GM23338 (cell line): ENCODE data around the gene MALRD1. TPM values are rescaled to one million over a fixed set of nuclear protein-coding genes. Genes with fewer than 3 reads are reported as not detected.

Experiments used
- ATAC-seq: fragments of 200-7000 bp; cut with Tn5 transposase; 3 replicates; pipeline ENCODE4 v1.9.1; 2020
- DNase-seq: peaks from one replicate; pipeline ENCODE4 v3.0.0-alpha.2; 2015; ENCODE audit warnings: low spot score
- H2AFZ ChIP-seq: fragments of 200-600 bp; sonication (generic); 2 replicates; pipeline ENCODE4 v1.8.0; 2016; ENCODE audit warnings: antibody characterized with exemption, mild to moderate bottlenecking, moderate library complexity
- H3F3A ChIP-seq: fragments of 200-600 bp; sonication (generic); replicated peaks from 2 replicates; pipeline ENCODE4 v1.8.0; 2017; ENCODE audit warnings: antibody characterized with exemption, mixed run types, low read depth
- H3K27ac ChIP-seq: fragments of 200-600 bp; sonication (generic); 2 replicates; pipeline ENCODE4 v1.6.1; 2016; ENCODE audit warnings: low read depth
- H3K27me3 ChIP-seq: fragments of 200-600 bp; sonication (generic); 2 replicates; pipeline ENCODE4 v1.8.0; 2016; ENCODE audit warnings: mild to moderate bottlenecking, mixed run types, moderate library complexity; ENCODE audit not compliant: insufficient read depth
- H3K36me3 ChIP-seq: fragments of 200-600 bp; sonication (generic); 2 replicates; pipeline ENCODE4 v1.8.0; 2016; ENCODE audit warnings: mild to moderate bottlenecking; ENCODE audit not compliant: insufficient read depth
- H3K4me1 ChIP-seq: fragments of 200-600 bp; sonication (generic); 2 replicates; pipeline ENCODE4 v1.8.0; 2016; ENCODE audit warnings: mild to moderate bottlenecking, moderate library complexity; ENCODE audit not compliant: insufficient read depth
- H3K4me2 ChIP-seq: fragments of 200-600 bp; sonication (generic); 2 replicates; pipeline ENCODE4 v1.7.1; 2017; ENCODE audit warnings: mixed run types
- H3K4me3 ChIP-seq: fragments of 200-600 bp; sonication (generic); 2 replicates; pipeline ENCODE4 v1.6.1; 2016; ENCODE audit warnings: mixed run types
- H3K79me2 ChIP-seq: fragments of 200-600 bp; sonication (generic); replicated peaks from 2 replicates; pipeline ENCODE4 v1.8.0; 2017; ENCODE audit warnings: mild to moderate bottlenecking; ENCODE audit not compliant: insufficient read depth
- H3K9me2 ChIP-seq: fragments of 200-600 bp; sonication (generic); 2 replicates; pipeline ENCODE4 v1.8.0; 2017; ENCODE audit not compliant: insufficient read depth
- H4K20me1 ChIP-seq: fragments of 200-600 bp; sonication (generic); replicated peaks from 2 replicates; pipeline ENCODE4 v1.8.0; 2017; ENCODE audit warnings: mild to moderate bottlenecking; ENCODE audit not compliant: insufficient read depth
- H3K27ac Mint-ChIP-seq: 2 replicates; pipeline ENCODE4 v1.8.0; 2020; ENCODE audit warnings: inconsistent platforms, mild to moderate bottlenecking, moderate library complexity, mixed read lengths
- H3K27me3 Mint-ChIP-seq: 3 replicates; pipeline ENCODE4 v1.8.0; 2022; ENCODE audit warnings: low read depth, mild to moderate bottlenecking, moderate library complexity, mixed read lengths, inconsistent platforms; ENCODE audit not compliant: insufficient read depth, poor library complexity
- H3K36me3 Mint-ChIP-seq: 3 replicates; pipeline ENCODE4 v1.8.0; 2021; ENCODE audit warnings: low read depth, mild to moderate bottlenecking, inconsistent platforms, moderate library complexity, mixed read lengths
- H3K4me1 Mint-ChIP-seq: 3 replicates; pipeline ENCODE4 v1.8.0; 2020; ENCODE audit warnings: mild to moderate bottlenecking, inconsistent platforms, mixed read lengths
- H3K4me3 Mint-ChIP-seq: 3 replicates; pipeline ENCODE4 v1.8.0; 2021; ENCODE audit warnings: moderate library complexity, mild to moderate bottlenecking, inconsistent platforms, mixed read lengths
- H3K9me3 Mint-ChIP-seq: 3 replicates; pipeline ENCODE4 v1.8.0; 2020; ENCODE audit warnings: moderate library complexity, mild to moderate bottlenecking, inconsistent platforms, mixed read lengths
- CREB1 ChIP-seq: fragments of 250-450 bp; sonication (Bioruptor Pico); IDR thresholded peaks from 2 replicates; pipeline ENCODE4 v1.5.0; 2020; ENCODE audit warnings: low read depth, mild to moderate bottlenecking, moderate library complexity
- CTCF ChIP-seq, 2 experiments: fragments of 200-600 bp in 1 of 2; sonication (generic) in 1 of 2; conservative IDR thresholded peaks; 2 replicates each; pipeline versions ENCODE4 v1.5.1 to v1.6.1; 2016 to 2017; ENCODE audit warnings: antibody characterized with exemption in 2 of 2, low read depth in 2 of 2, mild to moderate bottlenecking in 2 of 2, moderate library complexity in 1 of 2
- ETS1 ChIP-seq: IDR thresholded peaks from 2 replicates; pipeline ENCODE4 v1.6.1; 2016; ENCODE audit warnings: antibody characterized with exemption
- EZH2 ChIP-seq: fragments of 200-600 bp; sonication (generic); IDR thresholded peaks from one replicate; pipeline ENCODE4 v1.8.0; 2017; ENCODE audit warnings: antibody characterized with exemption, mild to moderate bottlenecking, low read depth; ENCODE audit not compliant: unreplicated experiment
- EZH2phosphoT487 ChIP-seq: fragments of 200-600 bp; sonication (generic); IDR thresholded peaks from one replicate; pipeline ENCODE4 v1.8.1; 2018; ENCODE audit warnings: antibody characterized with exemption; ENCODE audit not compliant: unreplicated experiment
- JUNB ChIP-seq: IDR thresholded peaks from one replicate; pipeline ENCODE4 v1.6.1; 2016; ENCODE audit warnings: antibody characterized with exemption; ENCODE audit not compliant: unreplicated experiment
- NANOG ChIP-seq: IDR thresholded peaks from 2 replicates; pipeline ENCODE4 v1.6.1; 2016; ENCODE audit warnings: antibody characterized with exemption, borderline replicate concordance
- POLR2AphosphoS5 ChIP-seq: IDR thresholded peaks from 2 replicates; pipeline ENCODE4 v1.6.1; 2016; ENCODE audit warnings: antibody characterized with exemption, low read depth
- STAT1 ChIP-seq: IDR thresholded peaks from one replicate; pipeline ENCODE4 v1.6.1; 2016; ENCODE audit warnings: antibody characterized with exemption; ENCODE audit not compliant: unreplicated experiment
- ZNF114 ChIP-seq: fragments of 250-450 bp; sonication (Bioruptor Pico); IDR thresholded peaks from 2 replicates; pipeline ENCODE4 v1.5.0; 2020; ENCODE audit warnings: mild to moderate bottlenecking, moderate library complexity
- ZNF331 ChIP-seq: fragments of 250-450 bp; sonication (Bioruptor Pico); IDR thresholded peaks from 2 replicates; pipeline ENCODE4 v1.5.0; 2020; ENCODE audit warnings: low read depth, mild to moderate bottlenecking, moderate library complexity
- polyA plus RNA-seq: library from polyadenylated mRNA; unstranded; fragments of >200 nt; fragmentation: Nextera tagmentation; extraction: Ambion mirVana; gene quantifications from 2 replicates; pipeline ENCODE4 v1.2.1, GENCODE V29; 2016
- total RNA-seq: library from RNA; depleted of rRNA; stranded (reverse); fragments of >200 nt; shearing (Covaris generic); gene quantifications from 2 replicates; pipeline ENCODE4 v1.2.3, GENCODE V29; 2014
- TF ChIP-seq, protein P1 (sequence below): IDR thresholded peaks from one replicate; pipeline ENCODE4 v1.6.1; 2018; ENCODE audit warnings: antibody characterized with exemption; ENCODE audit not compliant: unreplicated experiment
- TF ChIP-seq, protein P2 (sequence below): fragments of 250-450 bp; sonication (Bioruptor Pico); IDR thresholded peaks from 2 replicates; pipeline ENCODE4 v1.5.0; 2020; ENCODE audit warnings: mild to moderate bottlenecking, moderate library complexity

MALRD1 gene
- total and polyA plus RNA-seq, 2 experiments from 2014 or later = 0.42 to 1.9 TPM

- no peak overlapping the region for H3K27ac Mint-ChIP-seq
- DNase-seq = no peak
- no peak for ATAC-seq
Measured at GRCh38 chr10:19651549-19651948, 602.9 kb downstream of the MALRD1 start.

More at GRCh38 chr10:19651549-19651948, 602.9 kb downstream of the MALRD1 start:
- Histone ChIP-seq H3K27me3 (no peaks in the 10 kb centered on the region), H3K36me3 (no peaks in the 10 kb centered on the region), H3F3A (no peaks in the 10 kb centered on the region), H2AFZ (no peak overlapping the region), H3K4me3 (no peak overlapping the region), H3K27ac (no peak overlapping the region), H3K4me1 (no peaks in the 10 kb centered on the region), H3K9me2 (no peaks in the 10 kb centered on the region), H3K79me2 (no peaks in the 10 kb centered on the region), H3K4me2 (no peak overlapping the region), H4K20me1 (no peaks in the 10 kb centered on the region)
- TF ChIP-seq EZH2phosphoT487 (no peak), ZNF331 (CRISPR knock-in tag) (no peak), ETS1 (no peak), ZNF114 (CRISPR knock-in tag) (no peak), CTCF (conservative IDR thresholded peaks at IDR 0.05; ENCODE audit: low read depth in 2 of 2) (no peak), NANOG (no peak), CREB1 (CRISPR knock-in tag) (no peak), EZH2 (no peak), JUNB (no peak), STAT1 (no peak), POLR2AphosphoS5 (no peak)
- TF ChIP-seq, protein P1, sequence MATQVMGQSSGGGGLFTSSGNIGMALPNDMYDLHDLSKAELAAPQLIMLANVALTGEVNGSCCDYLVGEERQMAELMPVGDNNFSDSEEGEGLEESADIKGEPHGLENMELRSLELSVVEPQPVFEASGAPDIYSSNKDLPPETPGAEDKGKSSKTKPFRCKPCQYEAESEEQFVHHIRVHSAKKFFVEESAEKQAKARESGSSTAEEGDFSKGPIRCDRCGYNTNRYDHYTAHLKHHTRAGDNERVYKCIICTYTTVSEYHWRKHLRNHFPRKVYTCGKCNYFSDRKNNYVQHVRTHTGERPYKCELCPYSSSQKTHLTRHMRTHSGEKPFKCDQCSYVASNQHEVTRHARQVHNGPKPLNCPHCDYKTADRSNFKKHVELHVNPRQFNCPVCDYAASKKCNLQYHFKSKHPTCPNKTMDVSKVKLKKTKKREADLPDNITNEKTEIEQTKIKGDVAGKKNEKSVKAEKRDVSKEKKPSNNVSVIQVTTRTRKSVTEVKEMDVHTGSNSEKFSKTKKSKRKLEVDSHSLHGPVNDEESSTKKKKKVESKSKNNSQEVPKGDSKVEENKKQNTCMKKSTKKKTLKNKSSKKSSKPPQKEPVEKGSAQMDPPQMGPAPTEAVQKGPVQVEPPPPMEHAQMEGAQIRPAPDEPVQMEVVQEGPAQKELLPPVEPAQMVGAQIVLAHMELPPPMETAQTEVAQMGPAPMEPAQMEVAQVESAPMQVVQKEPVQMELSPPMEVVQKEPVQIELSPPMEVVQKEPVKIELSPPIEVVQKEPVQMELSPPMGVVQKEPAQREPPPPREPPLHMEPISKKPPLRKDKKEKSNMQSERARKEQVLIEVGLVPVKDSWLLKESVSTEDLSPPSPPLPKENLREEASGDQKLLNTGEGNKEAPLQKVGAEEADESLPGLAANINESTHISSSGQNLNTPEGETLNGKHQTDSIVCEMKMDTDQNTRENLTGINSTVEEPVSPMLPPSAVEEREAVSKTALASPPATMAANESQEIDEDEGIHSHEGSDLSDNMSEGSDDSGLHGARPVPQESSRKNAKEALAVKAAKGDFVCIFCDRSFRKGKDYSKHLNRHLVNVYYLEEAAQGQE = no peak
- TF ChIP-seq, protein P2, sequence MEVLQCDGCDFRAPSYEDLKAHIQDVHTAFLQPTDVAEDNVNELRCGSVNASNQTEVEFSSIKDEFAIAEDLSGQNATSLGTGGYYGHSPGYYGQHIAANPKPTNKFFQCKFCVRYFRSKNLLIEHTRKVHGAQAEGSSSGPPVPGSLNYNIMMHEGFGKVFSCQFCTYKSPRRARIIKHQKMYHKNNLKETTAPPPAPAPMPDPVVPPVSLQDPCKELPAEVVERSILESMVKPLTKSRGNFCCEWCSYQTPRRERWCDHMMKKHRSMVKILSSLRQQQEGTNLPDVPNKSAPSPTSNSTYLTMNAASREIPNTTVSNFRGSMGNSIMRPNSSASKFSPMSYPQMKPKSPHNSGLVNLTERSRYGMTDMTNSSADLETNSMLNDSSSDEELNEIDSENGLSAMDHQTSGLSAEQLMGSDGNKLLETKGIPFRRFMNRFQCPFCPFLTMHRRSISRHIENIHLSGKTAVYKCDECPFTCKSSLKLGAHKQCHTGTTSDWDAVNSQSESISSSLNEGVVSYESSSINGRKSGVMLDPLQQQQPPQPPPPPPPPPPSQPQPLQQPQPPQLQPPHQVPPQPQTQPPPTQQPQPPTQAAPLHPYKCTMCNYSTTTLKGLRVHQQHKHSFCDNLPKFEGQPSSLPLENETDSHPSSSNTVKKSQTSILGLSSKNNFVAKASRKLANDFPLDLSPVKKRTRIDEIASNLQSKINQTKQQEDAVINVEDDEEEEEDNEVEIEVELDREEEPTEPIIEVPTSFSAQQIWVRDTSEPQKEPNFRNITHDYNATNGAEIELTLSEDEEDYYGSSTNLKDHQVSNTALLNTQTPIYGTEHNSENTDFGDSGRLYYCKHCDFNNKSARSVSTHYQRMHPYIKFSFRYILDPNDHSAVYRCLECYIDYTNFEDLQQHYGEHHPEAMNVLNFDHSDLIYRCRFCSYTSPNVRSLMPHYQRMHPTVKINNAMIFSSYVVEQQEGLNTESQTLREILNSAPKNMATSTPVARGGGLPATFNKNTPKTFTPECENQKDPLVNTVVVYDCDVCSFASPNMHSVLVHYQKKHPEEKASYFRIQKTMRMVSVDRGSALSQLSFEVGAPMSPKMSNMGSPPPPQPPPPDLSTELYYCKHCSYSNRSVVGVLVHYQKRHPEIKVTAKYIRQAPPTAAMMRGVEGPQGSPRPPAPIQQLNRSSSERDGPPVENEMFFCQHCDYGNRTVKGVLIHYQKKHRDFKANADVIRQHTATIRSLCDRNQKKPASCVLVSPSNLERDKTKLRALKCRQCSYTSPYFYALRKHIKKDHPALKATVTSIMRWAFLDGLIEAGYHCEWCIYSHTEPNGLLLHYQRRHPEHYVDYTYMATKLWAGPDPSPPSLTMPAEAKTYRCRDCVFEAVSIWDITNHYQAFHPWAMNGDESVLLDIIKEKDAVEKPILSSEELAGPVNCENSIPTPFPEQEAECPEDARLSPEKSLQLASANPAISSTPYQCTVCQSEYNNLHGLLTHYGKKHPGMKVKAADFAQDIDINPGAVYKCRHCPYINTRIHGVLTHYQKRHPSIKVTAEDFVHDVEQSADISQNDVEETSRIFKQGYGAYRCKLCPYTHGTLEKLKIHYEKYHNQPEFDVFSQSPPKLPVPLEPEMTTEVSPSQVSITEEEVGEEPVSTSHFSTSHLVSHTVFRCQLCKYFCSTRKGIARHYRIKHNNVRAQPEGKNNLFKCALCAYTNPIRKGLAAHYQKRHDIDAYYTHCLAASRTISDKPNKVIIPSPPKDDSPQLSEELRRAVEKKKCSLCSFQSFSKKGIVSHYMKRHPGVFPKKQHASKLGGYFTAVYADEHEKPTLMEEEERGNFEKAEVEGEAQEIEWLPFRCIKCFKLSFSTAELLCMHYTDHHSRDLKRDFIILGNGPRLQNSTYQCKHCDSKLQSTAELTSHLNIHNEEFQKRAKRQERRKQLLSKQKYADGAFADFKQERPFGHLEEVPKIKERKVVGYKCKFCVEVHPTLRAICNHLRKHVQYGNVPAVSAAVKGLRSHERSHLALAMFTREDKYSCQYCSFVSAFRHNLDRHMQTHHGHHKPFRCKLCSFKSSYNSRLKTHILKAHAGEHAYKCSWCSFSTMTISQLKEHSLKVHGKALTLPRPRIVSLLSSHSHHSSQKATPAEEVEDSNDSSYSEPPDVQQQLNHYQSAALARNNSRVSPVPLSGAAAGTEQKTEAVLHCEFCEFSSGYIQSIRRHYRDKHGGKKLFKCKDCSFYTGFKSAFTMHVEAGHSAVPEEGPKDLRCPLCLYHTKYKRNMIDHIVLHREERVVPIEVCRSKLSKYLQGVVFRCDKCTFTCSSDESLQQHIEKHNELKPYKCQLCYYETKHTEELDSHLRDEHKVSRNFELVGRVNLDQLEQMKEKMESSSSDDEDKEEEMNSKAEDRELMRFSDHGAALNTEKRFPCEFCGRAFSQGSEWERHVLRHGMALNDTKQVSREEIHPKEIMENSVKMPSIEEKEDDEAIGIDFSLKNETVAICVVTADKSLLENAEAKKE (CRISPR knock-in tag) = no peak
- H3K36me3 Mint-ChIP-seq = no peaks in the 10 kb centered on the region
- no peak overlapping the region for H3K4me3 Mint-ChIP-seq
- no peaks in the 10 kb centered on the region for H3K27me3 Mint-ChIP-seq
- H3K4me1 Mint-ChIP-seq = no peaks in the 10 kb centered on the region
- H3K9me3 Mint-ChIP-seq = no peaks in the 10 kb centered on the region
